ENCODE results near the gene LRFN5. TPM values are rescaled to one million over a fixed set of nuclear protein-coding genes. Genes with fewer than 3 reads are reported as not detected.

Gene LRFN5
- total RNA-seq, 2 donors from 2014 or later: not detected

DNA sequence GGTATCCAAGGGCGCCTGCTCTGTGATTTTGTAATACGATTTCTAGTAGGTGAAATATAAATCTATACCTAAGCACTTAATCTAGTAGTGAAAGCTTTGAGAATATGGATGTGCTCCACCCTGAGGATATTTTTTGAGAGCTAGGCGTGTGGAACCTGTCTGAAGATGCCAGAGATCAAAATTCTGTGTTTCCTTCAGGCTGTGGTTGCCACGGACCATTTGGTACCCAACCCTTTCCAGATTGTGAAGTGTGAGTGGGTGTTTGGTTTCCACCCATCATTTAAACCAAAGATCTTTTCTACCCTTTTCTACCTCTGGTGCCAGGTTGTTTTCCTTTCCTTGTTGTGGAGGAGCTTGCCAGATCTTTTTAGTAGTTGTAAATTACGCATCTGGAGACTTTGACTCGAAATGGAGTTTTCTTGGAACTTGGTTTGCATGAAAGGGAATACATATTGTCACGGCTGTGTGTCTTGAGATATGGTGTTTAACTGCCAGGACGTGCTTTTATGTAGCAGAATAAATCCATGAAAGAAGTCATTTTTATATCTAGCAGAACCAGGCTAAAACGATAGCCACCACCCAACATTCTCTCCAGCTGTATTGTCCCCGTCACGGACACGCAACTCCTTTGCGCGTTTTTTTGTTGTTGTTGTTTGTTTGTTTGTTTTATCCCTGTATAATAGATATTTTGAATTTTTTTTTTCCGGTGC is 2.2 kb downstream of the LRFN5 start:
- no peak overlapping the region for H3K27ac Mint-ChIP-seq
- H3K9me3 Mint-ChIP-seq: no peaks in the 10 kb centered on the region
- H3K27me3 Mint-ChIP-seq: peaks cover 64% of the 10 kb centered on the region
- H3K4me3 Mint-ChIP-seq: peak overlapping the region; percentile 67
- no peaks in the 10 kb centered on the region for H3K36me3 Mint-ChIP-seq (ENCODE audit: low read depth)
- H3K4me1 Mint-ChIP-seq: peaks cover 25% of the 10 kb centered on the region
- ATAC-seq (replicated peaks): no peak

DNA sequence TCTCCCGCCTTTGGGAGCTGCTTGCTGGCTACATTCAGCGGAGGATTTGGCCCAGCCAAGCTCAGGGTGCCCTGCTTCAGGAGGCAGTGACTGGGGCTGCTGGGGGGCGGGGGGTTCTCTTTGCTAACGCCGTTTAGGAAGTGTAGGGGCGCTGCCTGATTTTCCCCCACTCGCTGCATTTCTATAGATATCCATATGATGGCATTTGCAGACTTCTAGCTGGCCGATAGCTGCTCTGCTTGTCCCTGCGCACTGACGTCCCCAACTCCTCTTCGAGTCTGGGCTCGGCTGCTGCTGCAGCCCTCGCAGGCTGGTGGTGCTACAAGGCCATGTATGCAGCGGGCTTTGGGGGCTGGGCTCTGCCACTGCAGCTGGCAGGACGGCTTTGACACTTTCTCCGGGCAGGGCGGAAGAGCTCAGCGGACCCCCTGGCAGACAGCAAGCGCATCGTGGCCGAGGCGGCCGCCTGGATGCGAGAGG is 3.1 kb downstream of the LRFN5 start:
- Mint-ChIP-seq H3K9me3 (no peaks in the 10 kb centered on the region), H3K4me1 (peaks cover 19% of the 10 kb centered on the region), H3K27ac (no peak overlapping the region), H3K36me3 (ENCODE audit: low read depth) (no peaks in the 10 kb centered on the region), H3K4me3 (no peak overlapping the region), H3K27me3 (peaks cover 60% of the 10 kb centered on the region)
- no peak for ATAC-seq (replicated peaks)

DNA sequence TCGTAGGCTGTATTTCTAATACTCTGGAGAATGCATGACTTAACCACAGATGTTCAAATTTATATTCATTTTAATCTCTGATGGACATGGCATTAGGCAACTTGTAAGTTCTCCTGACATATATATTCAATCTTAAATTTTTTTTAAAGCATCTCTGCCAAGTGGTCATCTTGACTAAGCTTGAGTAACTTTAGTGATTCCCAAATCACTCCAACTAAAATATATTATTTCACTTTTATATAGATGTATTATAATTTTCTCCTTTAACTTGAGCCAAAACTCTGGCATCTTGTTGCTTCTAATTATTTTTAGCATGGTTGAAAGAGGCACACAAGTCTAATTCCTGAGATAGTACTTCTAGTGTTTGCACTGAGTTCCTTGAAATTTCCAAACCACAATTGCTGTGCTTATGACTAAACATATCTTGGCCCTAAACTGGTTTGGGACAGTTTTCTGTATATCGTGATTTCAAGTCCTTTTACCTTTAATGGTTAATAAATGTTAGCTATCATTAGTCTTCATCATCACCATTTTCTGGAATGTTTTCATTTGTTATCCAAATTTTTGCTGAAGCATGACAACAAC is 8.4 kb downstream of the LRFN5 start:
- Mint-ChIP-seq H3K4me3 (no peak overlapping the region), H3K27me3 (peaks cover 34% of the 10 kb centered on the region), H3K27ac (no peak overlapping the region), H3K9me3 (no peaks in the 10 kb centered on the region), H3K36me3 (ENCODE audit: low read depth) (no peaks in the 10 kb centered on the region), H3K4me1 (peaks cover 3% of the 10 kb centered on the region)
- ATAC-seq (replicated peaks): no peak

DNA sequence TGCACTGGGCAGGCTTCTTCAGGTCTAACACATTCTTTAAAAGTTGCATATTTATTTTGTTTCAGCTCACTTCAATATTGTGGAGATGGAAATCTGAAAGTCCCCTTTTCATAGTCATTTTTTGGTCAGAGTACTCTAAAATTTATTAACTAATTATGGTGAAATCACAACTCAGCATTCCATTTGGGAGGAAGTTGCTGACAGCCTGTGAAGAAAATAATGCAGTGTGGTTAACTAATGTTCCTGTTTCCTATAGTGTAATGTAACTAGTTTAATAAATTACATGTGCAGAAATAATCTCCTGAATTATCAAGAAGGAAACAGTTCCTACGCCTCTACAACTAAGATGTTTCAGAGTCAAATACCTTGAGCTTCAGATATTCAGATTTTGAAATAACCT is 17.1 kb downstream of the LRFN5 start:
- no peaks in the 10 kb centered on the region for H3K9me3 Mint-ChIP-seq
- H3K36me3 Mint-ChIP-seq (ENCODE audit: low read depth): no peaks in the 10 kb centered on the region
- H3K27ac Mint-ChIP-seq: no peak overlapping the region
- peaks cover 3% of the 10 kb centered on the region for H3K27me3 Mint-ChIP-seq
- H3K4me3 Mint-ChIP-seq: no peak overlapping the region
- no peak for ATAC-seq (replicated peaks)
- H3K4me1 Mint-ChIP-seq: no peaks in the 10 kb centered on the region

DNA sequence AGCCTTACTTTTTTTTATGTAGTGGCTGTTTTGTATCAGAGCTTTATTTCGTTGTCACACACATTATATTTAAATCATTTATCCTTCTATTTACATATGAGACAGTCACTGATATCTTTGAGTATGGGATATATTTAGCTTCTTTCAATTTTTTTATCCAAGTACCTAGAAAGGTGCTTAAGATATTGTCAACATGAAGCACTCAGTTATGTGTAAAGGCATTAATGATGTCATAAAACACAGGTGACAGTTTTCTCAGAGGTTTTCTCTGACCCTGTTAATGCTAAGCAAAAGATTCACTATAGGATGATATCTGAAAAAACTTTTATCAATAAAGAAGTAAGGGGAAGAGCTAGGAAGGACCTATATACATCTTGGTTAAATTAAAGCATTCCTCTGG is 23.2 kb downstream of the LRFN5 start:
- H3K4me1 Mint-ChIP-seq: no peaks in the 10 kb centered on the region

DNA sequence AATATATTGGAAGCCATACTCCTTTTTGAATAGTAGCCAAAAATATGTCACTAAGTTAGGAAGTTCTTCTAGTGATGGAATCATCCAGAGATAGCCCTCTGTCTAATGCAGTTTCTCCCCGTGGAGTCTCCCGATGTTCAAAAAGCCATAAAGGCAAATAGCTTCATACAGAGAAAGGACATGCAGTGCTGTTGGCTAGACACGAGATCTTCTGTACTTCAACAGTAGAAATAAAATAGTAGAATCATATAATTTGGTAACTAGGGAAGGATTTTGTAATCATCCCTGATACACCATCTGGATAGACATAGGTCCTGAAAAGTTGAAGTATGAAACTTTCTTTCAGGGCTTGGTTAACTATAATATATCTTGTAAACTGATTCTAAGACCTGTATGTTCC is 27.6 kb downstream of the LRFN5 start:
- no peaks in the 10 kb centered on the region for H3K9me3 Mint-ChIP-seq
- no peaks in the 10 kb centered on the region for H3K36me3 Mint-ChIP-seq (ENCODE audit: low read depth)
- H3K27ac Mint-ChIP-seq: no peak overlapping the region
- no peak for ATAC-seq (replicated peaks)
- H3K4me3 Mint-ChIP-seq: no peak overlapping the region
- no peaks in the 10 kb centered on the region for H3K4me1 Mint-ChIP-seq
- H3K27me3 Mint-ChIP-seq: peaks cover 15% of the 10 kb centered on the region

More for the DNA sequence above, 23.2 kb downstream of the LRFN5 start:
- no peaks in the 10 kb centered on the region for H3K9me3 Mint-ChIP-seq
- ATAC-seq (replicated peaks): no peak
- peaks cover 15% of the 10 kb centered on the region for H3K27me3 Mint-ChIP-seq
- H3K27ac Mint-ChIP-seq: no peak overlapping the region
- no peak overlapping the region for H3K4me3 Mint-ChIP-seq
- H3K36me3 Mint-ChIP-seq (ENCODE audit: low read depth): no peaks in the 10 kb centered on the region

DNA sequence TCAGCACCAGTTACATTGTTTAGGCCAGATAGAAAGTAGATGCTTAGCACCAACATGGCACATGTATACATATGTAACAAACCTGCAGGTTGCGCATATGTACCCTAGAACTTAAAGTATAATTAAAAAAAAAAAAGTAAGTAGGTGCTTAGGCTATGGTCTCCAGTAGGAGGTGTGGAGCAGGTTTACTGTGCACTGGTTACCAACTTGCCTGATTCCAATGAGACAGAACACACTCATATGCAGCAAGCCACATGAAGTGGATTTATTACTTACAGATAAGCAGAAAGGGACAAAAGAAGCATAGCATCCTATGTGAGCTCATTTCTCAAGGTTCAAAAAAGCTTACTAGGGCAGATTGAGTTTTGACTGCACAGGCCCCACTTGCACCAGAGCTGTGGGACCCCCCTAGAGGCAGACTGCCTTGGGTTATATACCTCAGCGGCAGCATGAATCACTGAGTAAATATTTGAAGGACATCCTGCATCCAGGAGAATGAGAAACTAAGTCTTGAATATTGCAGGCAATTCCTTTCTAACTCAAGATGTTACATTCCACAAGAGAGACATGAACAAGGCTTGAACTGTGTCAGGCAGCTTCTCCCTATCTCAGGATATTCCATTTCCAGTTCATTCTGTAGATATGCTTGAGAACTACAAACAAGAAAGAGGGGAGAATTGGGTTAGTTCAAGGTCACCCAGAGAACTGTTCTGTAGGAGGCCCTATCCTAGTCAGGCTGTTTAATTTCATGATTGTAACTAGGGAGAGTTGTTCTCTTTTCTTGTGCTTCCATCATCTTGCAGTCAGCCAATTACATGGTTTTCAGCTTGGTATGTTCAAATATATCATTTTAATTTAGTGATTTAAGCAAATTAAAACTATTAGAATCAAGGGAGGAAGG is 30.1 kb downstream of the LRFN5 start:
- no peak overlapping the region for H3K27ac Mint-ChIP-seq
- H3K27me3 Mint-ChIP-seq: peaks cover 2% of the 10 kb centered on the region
- ATAC-seq (replicated peaks): no peak
- no peak overlapping the region for H3K4me3 Mint-ChIP-seq
- H3K36me3 Mint-ChIP-seq (ENCODE audit: low read depth): no peaks in the 10 kb centered on the region
- no peaks in the 10 kb centered on the region for H3K9me3 Mint-ChIP-seq
- H3K4me1 Mint-ChIP-seq: no peaks in the 10 kb centered on the region

DNA sequence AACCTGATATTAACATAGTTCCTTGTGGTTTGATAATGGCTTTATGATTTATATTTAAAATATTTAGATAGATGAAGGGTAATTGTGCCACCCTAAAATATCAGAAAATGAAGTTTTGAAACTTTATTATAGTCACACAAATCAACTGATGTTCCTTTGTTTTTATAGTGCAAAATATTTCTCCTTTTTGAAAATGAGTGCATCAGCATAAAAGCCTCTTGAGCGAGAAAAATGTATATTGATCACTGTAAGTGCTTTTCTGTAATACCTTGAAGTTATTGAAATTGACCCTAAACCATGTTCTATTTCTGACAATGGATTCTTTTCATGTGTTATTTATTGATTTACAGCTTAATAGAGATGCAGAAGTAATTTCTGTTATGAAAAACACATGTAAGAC is 35.0 kb downstream of the LRFN5 start:
- Mint-ChIP-seq H3K27ac (no peak overlapping the region), H3K4me3 (no peak overlapping the region), H3K4me1 (no peaks in the 10 kb centered on the region), H3K27me3 (no peaks in the 10 kb centered on the region), H3K9me3 (no peaks in the 10 kb centered on the region), H3K36me3 (ENCODE audit: low read depth) (no peaks in the 10 kb centered on the region)
- ATAC-seq (replicated peaks): no peak

DNA sequence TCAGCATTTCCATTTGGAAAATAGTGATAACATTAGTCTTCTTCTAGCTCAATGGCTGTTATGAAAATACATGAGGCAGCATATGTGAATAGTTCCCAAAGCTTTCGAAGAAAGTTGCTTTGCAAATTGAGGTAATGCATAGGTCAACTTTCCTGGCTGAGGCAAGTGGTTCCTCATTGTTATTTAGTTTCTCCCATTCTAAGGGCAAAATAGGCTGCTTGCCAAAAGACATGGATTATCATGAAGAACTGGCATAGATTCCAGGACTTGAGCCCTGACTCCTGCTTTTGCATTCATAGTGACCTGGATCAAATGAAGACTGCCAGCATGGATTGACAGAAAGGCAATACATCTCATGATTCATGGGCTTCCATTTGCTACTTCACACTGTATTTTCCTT is 35.7 kb downstream of the LRFN5 start:
- Mint-ChIP-seq H3K9me3 (no peaks in the 10 kb centered on the region), H3K4me3 (no peak overlapping the region), H3K36me3 (ENCODE audit: low read depth) (no peaks in the 10 kb centered on the region), H3K27ac (no peak overlapping the region), H3K27me3 (peaks cover 3% of the 10 kb centered on the region), H3K4me1 (no peaks in the 10 kb centered on the region)
- no peak for ATAC-seq (replicated peaks)

DNA sequence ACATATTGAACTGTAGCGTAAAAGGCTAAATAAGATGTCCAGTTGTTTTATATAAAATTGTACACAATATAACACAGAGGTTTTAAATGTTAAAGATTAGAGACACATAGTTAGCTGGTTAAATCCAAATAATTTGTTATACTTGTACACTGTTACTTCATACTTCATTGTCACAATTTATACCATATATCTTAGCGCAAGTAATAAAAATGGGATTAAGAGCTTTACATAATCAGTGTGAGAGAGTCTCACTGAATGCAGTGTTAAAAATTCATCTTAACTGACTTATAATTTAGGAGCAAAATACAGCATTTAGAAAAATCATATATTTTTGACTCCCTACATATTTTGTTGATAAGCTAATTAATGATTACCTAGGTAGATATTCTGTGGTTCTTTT is 36.1 kb downstream of the LRFN5 start:
- H3K4me3 Mint-ChIP-seq: no peak overlapping the region
- no peaks in the 10 kb centered on the region for H3K9me3 Mint-ChIP-seq
- no peak for ATAC-seq (replicated peaks)
- no peaks in the 10 kb centered on the region for H3K36me3 Mint-ChIP-seq (ENCODE audit: low read depth)
- H3K4me1 Mint-ChIP-seq: no peaks in the 10 kb centered on the region
- H3K27ac Mint-ChIP-seq: no peak overlapping the region
- peaks cover 3% of the 10 kb centered on the region for H3K27me3 Mint-ChIP-seq

DNA sequence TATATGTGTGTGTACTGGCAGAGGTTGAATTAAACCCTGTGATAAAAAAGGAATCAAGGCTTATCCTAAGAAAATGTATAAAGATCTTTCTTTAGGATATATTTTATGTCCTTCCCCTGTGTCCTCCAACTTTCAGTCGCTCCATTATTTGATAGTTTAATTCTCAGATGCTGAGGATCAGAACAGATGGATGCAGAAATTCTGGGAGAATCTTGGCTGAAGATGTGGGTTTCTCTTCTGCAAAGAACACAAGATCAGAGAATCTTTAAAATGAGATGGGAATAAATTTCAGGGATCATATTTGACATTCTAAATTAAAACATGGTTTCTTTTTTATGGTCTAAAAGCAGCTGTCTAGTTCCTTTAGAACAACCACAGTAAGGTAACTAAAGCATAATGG is 37.9 kb downstream of the LRFN5 start:
- H3K36me3 Mint-ChIP-seq (ENCODE audit: low read depth): no peaks in the 10 kb centered on the region
- no peak overlapping the region for H3K27ac Mint-ChIP-seq
- no peak for ATAC-seq (replicated peaks)
- no peak overlapping the region for H3K4me3 Mint-ChIP-seq
- peaks cover 3% of the 10 kb centered on the region for H3K27me3 Mint-ChIP-seq
- no peaks in the 10 kb centered on the region for H3K9me3 Mint-ChIP-seq
- H3K4me1 Mint-ChIP-seq: no peaks in the 10 kb centered on the region

DNA sequence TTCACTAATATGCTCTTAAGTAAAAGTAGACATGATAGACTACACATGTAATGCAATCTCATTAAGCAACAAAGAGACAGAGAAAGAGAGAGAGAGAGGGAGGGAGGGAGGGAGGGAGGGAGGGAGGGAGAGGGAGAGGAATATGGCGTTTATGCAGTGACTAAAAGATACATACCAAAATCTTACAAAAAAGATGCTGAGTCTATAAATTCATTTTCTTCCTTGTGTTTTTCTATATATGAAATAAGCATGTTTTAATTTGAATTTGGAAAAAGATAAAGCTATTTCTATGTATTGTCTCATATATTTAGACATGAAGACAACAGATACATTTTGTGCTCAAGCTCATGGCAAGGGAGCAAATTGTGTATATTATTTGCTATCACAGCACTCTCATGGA is 44.1 kb downstream of the LRFN5 start:
- Mint-ChIP-seq H3K4me1 (no peaks in the 10 kb centered on the region), H3K27ac (no peak overlapping the region), H3K9me3 (no peaks in the 10 kb centered on the region), H3K4me3 (no peak overlapping the region), H3K27me3 (peaks cover 3% of the 10 kb centered on the region), H3K36me3 (ENCODE audit: low read depth) (no peaks in the 10 kb centered on the region)
- ATAC-seq (replicated peaks): no peak

DNA sequence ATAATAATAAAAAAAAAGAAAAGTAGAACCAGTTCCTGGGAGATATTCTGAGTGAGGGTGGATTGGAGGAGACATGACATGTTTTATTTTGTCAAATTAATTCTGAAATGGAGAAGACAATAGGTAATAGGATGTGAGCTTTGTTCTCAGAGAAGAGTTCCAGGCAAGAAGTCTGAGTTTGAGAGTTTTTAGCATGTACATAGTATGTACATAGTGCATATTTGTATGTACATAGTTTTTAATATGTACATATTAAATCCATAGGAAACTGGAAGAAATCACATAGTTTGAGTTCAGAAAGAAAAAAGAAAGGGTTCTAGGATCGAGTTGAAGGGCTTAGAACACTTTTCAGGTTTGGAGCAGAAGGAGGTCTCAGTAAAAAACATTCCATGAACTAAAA is 47.5 kb downstream of the LRFN5 start:
- no peaks in the 10 kb centered on the region for H3K36me3 Mint-ChIP-seq (ENCODE audit: low read depth)
- H3K27me3 Mint-ChIP-seq: no peaks in the 10 kb centered on the region
- no peaks in the 10 kb centered on the region for H3K4me1 Mint-ChIP-seq
- peaks cover 1% of the 10 kb centered on the region for H3K9me3 Mint-ChIP-seq
- no peak overlapping the region for H3K27ac Mint-ChIP-seq
- ATAC-seq (replicated peaks): no peak
- H3K4me3 Mint-ChIP-seq: no peak overlapping the region

DNA sequence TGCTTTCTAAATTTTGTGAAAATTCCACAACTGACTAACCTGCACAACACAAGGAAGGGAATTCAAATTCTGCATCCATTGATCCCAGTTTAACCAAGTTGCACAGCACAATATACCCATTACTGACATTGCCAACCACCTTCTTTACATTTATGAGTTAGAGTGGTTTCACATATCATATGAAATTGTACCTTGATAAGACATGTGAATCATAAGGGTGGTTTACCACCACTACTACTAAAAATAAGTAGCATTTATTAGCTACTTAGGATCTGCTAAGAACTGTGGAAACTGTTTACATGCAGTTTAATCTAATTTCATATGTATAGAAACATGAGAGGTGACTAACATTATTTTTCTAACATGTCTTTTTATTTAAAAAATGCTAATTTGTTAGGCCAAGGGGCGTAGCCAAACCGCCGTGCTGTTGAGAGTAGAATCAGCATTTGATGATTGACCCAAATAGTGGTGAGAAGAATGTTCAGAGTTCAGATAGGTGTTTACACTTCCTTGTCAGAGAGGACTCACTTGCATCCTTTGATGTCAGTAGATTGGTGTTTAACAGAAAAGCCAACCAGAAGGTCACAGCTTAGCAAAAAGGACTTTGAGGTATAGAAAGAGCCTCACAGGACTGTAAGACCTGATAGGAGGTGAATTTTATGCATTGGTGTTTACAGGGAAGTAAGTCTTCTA is 56.2 kb downstream of the LRFN5 start:
- H3K36me3 Mint-ChIP-seq (ENCODE audit: low read depth): no peaks in the 10 kb centered on the region
- no peak for ATAC-seq (replicated peaks)
- H3K27me3 Mint-ChIP-seq: no peaks in the 10 kb centered on the region
- H3K4me1 Mint-ChIP-seq: no peaks in the 10 kb centered on the region
- peaks cover 3% of the 10 kb centered on the region for H3K9me3 Mint-ChIP-seq
- no peak overlapping the region for H3K27ac Mint-ChIP-seq
- H3K4me3 Mint-ChIP-seq: no peak overlapping the region
